GM12878 (cell line): Measurements from ENCODE around the gene RAB6B. TPM values are rescaled to one million over a fixed set of nuclear protein-coding genes. Genes with fewer than 3 reads are reported as not detected.

Experiments used
- FOXK2 ChIP-seq: fragments of 450-650 bp; IDR thresholded peaks from 2 replicates; pipeline ENCODE4 v1.6.1; 2017; ENCODE audit warnings: mild to moderate bottlenecking, moderate library complexity
- HDAC6 ChIP-seq: fragments of 200-600 bp; sonication (generic); IDR thresholded peaks from one replicate; pipeline ENCODE4 v1.8.0; 2017; ENCODE audit warnings: antibody characterized with exemption; ENCODE audit not compliant: unreplicated experiment
- IKZF1 ChIP-seq: fragments of 450-650 bp; conservative IDR thresholded peaks from 2 replicates; pipeline ENCODE4 v1.6.1; 2017; ENCODE audit warnings: antibody characterized with exemption, mild to moderate bottlenecking
- IRF5 ChIP-seq: fragments of 450-650 bp; IDR thresholded peaks from 2 replicates; pipeline ENCODE4 v1.6.1; 2017; ENCODE audit warnings: borderline replicate concordance
- MAX ChIP-seq: IDR thresholded peaks from 2 replicates; pipeline ENCODE4 v1.6.1; 2012; ENCODE audit warnings: low read depth, low read length, improper control_type of control experiment
- MXI1 ChIP-seq: fragments of 150-350 bp; IDR thresholded peaks from 2 replicates; pipeline ENCODE4 v1.6.1; 2011; ENCODE audit warnings: low read depth, mild to moderate bottlenecking, inconsistent platforms, low read length, improper control_type of control experiment
- MYC ChIP-seq: IDR thresholded peaks from 2 replicates; pipeline ENCODE4 v1.6.1; 2011; ENCODE audit warnings: mild to moderate bottlenecking, low read length, moderate library complexity, inconsistent platforms; ENCODE audit not compliant: insufficient read depth, insufficient replicate concordance, insufficient read length, severe bottlenecking
- NBN ChIP-seq: fragments of 450-650 bp; IDR thresholded peaks from 2 replicates; pipeline ENCODE4 v1.6.1; 2016
- POLR2A ChIP-seq: IDR thresholded peaks from 2 replicates; pipeline ENCODE4 v1.6.1; 2011; ENCODE audit warnings: low read depth, mild to moderate bottlenecking, low read length
- POLR2AphosphoS2 ChIP-seq: IDR thresholded peaks from 2 replicates; pipeline ENCODE4 v1.6.1; 2011; ENCODE audit warnings: low read depth, mild to moderate bottlenecking, low read length, improper control_type of control experiment, moderate library complexity
- POLR2AphosphoS5 ChIP-seq: IDR thresholded peaks from 2 replicates; pipeline ENCODE4 v1.6.1; 2011; ENCODE audit warnings: mild to moderate bottlenecking, low read length, inconsistent platforms
- RAD21 ChIP-seq: IDR thresholded peaks from 2 replicates; pipeline ENCODE4 v1.6.1; 2011; ENCODE audit warnings: mild to moderate bottlenecking, low read depth, low read length, moderate library complexity; ENCODE audit not compliant: insufficient read depth
- REST ChIP-seq: IDR thresholded peaks from 2 replicates; pipeline ENCODE4 v1.6.1; 2012; ENCODE audit warnings: mild to moderate bottlenecking, low read depth, low read length
- ZNF592 ChIP-seq: fragments of 450-650 bp; IDR thresholded peaks from 2 replicates; pipeline ENCODE4 v1.6.1; 2017; ENCODE audit warnings: mild to moderate bottlenecking, moderate library complexity
- ZSCAN29 ChIP-seq: fragments of 450-650 bp; IDR thresholded peaks from 2 replicates; pipeline ENCODE4 v1.6.1; 2017; ENCODE audit warnings: mild to moderate bottlenecking, moderate library complexity
- polyA plus RNA-seq, 11 experiments: library from polyadenylated mRNA; depleted of rRNA in 4 of 11; unstranded in 6 of 11; stranded (reverse) in 5 of 11; fragments of >200 nt; fragmentation: Nextera tagmentation in 4 of 11; fragmentation: Illumina TruSeq in 1 of 11; extraction: Ambion mirVana in 4 of 11; extraction: Trizol in 1 of 11; gene quantifications; 1 replicate in 1 of 11; 2 replicates in 10 of 11; pipeline versions ENCODE4 v1.2.1 to v1.2.3, GENCODE V29; 2011 to 2016; ENCODE audit warnings: inconsistent platforms in 2 of 11, missing spikeins in 2 of 11, low read depth in 1 of 11
- total RNA-seq, 4 experiments: library from RNA; depleted of rRNA in 3 of 4; stranded (reverse); fragments of >200 nt in 3 of 4; fragmentation: Illumina TruSeq in 1 of 4; extraction: Trizol in 1 of 4; gene quantifications; 2 replicates each; pipeline versions ENCODE4 v1.2.1 to v1.2.3, GENCODE V29; 2013 to 2021
- TF ChIP-seq, protein P1 (sequence below): IDR thresholded peaks from 2 replicates; pipeline ENCODE4 v1.6.1; 2012; ENCODE audit warnings: low read length, inconsistent platforms
- TF ChIP-seq, protein P2 (sequence below): IDR thresholded peaks from 2 replicates; pipeline ENCODE4 v1.6.1; 2011; ENCODE audit warnings: low read depth, low read length, improper control_type of control experiment, borderline replicate concordance

RAB6B gene
- total and polyA plus RNA-seq, 10 of the 15 experiments (the other 5 are each of a cell fraction or from before 2014, with no cell fraction given), result 0.01 to 0.16 (median 0.04) TPM; not detected in 5

DNA sequence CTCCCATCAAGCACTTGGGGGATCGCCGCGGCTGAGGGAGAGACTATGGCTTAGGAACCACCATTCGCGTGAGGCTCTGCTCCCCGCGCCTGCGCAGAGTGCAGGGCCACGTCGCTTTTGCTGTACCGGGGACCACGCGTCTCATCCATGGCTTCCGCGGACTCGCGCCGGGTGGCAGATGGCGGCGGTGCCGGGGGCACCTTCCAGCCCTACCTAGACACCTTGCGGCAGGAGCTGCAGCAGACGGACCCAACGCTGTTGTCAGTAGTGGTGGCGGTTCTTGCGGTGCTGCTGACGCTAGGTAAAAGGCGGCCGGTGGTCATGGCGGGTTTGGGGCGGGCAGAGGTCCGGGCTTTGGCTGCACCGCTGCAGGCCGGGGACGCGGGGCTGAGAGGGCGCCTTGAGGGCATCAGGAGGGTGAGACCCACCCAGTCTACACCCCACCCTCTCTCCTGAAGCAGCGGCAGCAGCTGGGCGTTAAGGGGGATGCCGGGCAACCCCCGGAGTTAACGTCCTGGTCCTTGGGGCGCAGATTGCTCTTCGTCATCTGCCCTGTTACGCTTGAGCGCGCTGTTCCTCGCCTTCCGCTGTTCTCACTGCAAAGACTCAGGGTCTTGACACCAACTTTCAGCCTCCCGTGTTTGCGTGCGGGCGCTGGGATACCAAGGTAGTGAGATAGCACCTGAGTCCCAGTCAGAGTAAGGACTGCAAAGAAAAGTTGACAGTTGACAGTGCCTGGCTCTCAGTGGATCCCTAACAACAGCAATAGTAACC lies 89.8 kb downstream of the RAB6B start, which contains the start of gene SRPRB (continued):
- TF ChIP-seq RAD21 (no peak), ZSCAN29 (no peak), POLR2AphosphoS5 (peak; percentile 93), IKZF1 (peak; percentile 91), ZNF592 (no peak), MAX (peak; percentile 87), HDAC6 (peak; percentile 59), POLR2A (peak; percentile 99), POLR2AphosphoS2 (peak; percentile 58; the same call in 1 of the 2 replicates), REST (no peak), MYC (peak; percentile 92), NBN (no peak), FOXK2 (no peak), MXI1 (peak; percentile 98), IRF5 (no peak)
- TF ChIP-seq, protein P1, sequence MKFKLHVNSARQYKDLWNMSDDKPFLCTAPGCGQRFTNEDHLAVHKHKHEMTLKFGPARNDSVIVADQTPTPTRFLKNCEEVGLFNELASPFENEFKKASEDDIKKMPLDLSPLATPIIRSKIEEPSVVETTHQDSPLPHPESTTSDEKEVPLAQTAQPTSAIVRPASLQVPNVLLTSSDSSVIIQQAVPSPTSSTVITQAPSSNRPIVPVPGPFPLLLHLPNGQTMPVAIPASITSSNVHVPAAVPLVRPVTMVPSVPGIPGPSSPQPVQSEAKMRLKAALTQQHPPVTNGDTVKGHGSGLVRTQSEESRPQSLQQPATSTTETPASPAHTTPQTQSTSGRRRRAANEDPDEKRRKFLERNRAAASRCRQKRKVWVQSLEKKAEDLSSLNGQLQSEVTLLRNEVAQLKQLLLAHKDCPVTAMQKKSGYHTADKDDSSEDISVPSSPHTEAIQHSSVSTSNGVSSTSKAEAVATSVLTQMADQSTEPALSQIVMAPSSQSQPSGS, result no peak
- TF ChIP-seq, protein P2, sequence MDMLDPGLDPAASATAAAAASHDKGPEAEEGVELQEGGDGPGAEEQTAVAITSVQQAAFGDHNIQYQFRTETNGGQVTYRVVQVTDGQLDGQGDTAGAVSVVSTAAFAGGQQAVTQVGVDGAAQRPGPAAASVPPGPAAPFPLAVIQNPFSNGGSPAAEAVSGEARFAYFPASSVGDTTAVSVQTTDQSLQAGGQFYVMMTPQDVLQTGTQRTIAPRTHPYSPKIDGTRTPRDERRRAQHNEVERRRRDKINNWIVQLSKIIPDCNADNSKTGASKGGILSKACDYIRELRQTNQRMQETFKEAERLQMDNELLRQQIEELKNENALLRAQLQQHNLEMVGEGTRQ, result no peak
